Suprapubic skin (tissue), 4 donors: ENCODE results near the gene MTAP. TPM values are rescaled to one million over a fixed set of nuclear protein-coding genes. Genes with fewer than 3 reads are reported as not detected.

Experiments
- DNase-seq, 2 donors: peaks; one replicate each; pipeline ENCODE4 v3.0.0-alpha.2; 2019; ENCODE audit warnings: low spot score in 2 of 2
- H3K27ac ChIP-seq: fragments of 200-600 bp; sonication (generic); one replicate; pipeline ENCODE4 v1.5.1; 2019
- H3K27me3 ChIP-seq: fragments of 200-600 bp; sonication (generic); one replicate; pipeline ENCODE4 v1.5.1; 2019
- H3K36me3 ChIP-seq: fragments of 200-600 bp; sonication (generic); one replicate; pipeline ENCODE4 v1.5.1; 2019
- H3K4me1 ChIP-seq: fragments of 200-600 bp; sonication (generic); one replicate; pipeline ENCODE4 v1.5.1; 2019
- H3K4me3 ChIP-seq: fragments of 200-600 bp; sonication (generic); one replicate; pipeline ENCODE4 v1.5.1; 2019; ENCODE audit warnings: mild to moderate bottlenecking
- H3K9me3 ChIP-seq: fragments of 200-600 bp; sonication (generic); one replicate; pipeline ENCODE4 v1.5.1; 2019
- CTCF ChIP-seq, 2 donors: fragments of 200-600 bp in 1 of 2; fragments of 450-650 bp in 1 of 2; sonication (generic) in 1 of 2; IDR thresholded peaks; one replicate each; pipeline ENCODE4 v1.5.1; 2016 to 2019; ENCODE audit warnings: antibody characterized with exemption in 2 of 2, mild to moderate bottlenecking in 1 of 2, moderate library complexity in 1 of 2
- EP300 ChIP-seq: sonication (generic); formaldehyde crosslinking; IDR thresholded peaks from one replicate; pipeline ENCODE4 v1.6.1; 2017; ENCODE audit warnings: antibody characterized with exemption
- POLR2A ChIP-seq, 2 donors: fragments of 450-650 bp; IDR thresholded peaks; one replicate each; pipeline ENCODE4 v1.6.1; 2017; ENCODE audit warnings: antibody characterized with exemption in 2 of 2, mild to moderate bottlenecking in 2 of 2, moderate library complexity in 2 of 2
- POLR2AphosphoS5 ChIP-seq, 3 donors: sonication (generic); formaldehyde crosslinking; IDR thresholded peaks; one replicate each; pipeline ENCODE4 v1.6.1; 2017; ENCODE audit warnings: antibody characterized with exemption in 3 of 3
- WGBS: methylation state at CpG from one replicate; pipeline ENCODE4 v1.1.5; 2018; 5-methylcytosine and 5-hydroxymethylcytosine counted together
- total RNA-seq, 4 donors: library from RNA; depleted of rRNA; stranded (reverse); fragments of >200 nt; gene quantifications; one replicate each; pipeline ENCODE4 v1.1.0, GENCODE V29; 2016

MTAP gene
- total RNA-seq, 4 donors from 2014 or later: 15.2 to 24.9 (median 22.1) TPM

GRCh38 chr9:21974343-21974721 lies 171.9 kb downstream of the MTAP start:
- Histone ChIP-seq H3K9me3 (no peaks in the 10 kb centered on the region), H3K27ac (no peak overlapping the region), H3K36me3 (no peaks in the 10 kb centered on the region), H3K4me1 (peaks cover 33% of the 10 kb centered on the region), H3K27me3 (peaks cover 100% of the 10 kb centered on the region), H3K4me3 (peak overlapping the region; percentile 54)
- WGBS: 6% methylated on average over 12 of the region's 21 CpGs
- TF ChIP-seq POLR2A (IDR thresholded peaks at IDR 0.05) (no peak), EP300 (no peak), POLR2AphosphoS5 (IDR thresholded peaks at IDR 0.05) (no peak), CTCF (IDR thresholded peaks at IDR 0.05) (no peak)
- no peak for DNase-seq

GRCh38 chr9:21974722-21975409 lies 172.4 kb downstream of the MTAP start:
- peak overlapping the region; percentile 54 for H3K4me3 ChIP-seq
- WGBS: under 1% methylated on average over 40 of the region's 51 CpGs
- TF ChIP-seq POLR2AphosphoS5 (IDR thresholded peaks at IDR 0.05) (no peak), EP300 (no peak), CTCF (IDR thresholded peaks at IDR 0.05) (no peak), POLR2A (IDR thresholded peaks at IDR 0.05) (no peak)
- H3K4me1 ChIP-seq: peaks cover 29% of the 10 kb centered on the region
- DNase-seq: no peak
- H3K9me3 ChIP-seq: no peaks in the 10 kb centered on the region
- H3K27me3 ChIP-seq: peaks cover 100% of the 10 kb centered on the region
- H3K27ac ChIP-seq: no peak overlapping the region
- no peaks in the 10 kb centered on the region for H3K36me3 ChIP-seq

- 24% methylated on average over 19 of the region's 19 CpGs for WGBS
- no peaks in the 10 kb centered on the region for H3K9me3 ChIP-seq
- no peak for DNase-seq
- TF ChIP-seq EP300 (no peak), POLR2AphosphoS5 (IDR thresholded peaks at IDR 0.05) (no peak), POLR2A (IDR thresholded peaks at IDR 0.05) (no peak), CTCF (IDR thresholded peaks at IDR 0.05) (no peak)
- H3K36me3 ChIP-seq: no peaks in the 10 kb centered on the region
- H3K4me1 ChIP-seq: peaks cover 20% of the 10 kb centered on the region
- no peak overlapping the region for H3K4me3 ChIP-seq
- peaks cover 97% of the 10 kb centered on the region for H3K27me3 ChIP-seq
- no peak overlapping the region for H3K27ac ChIP-seq
Measured at GRCh38 chr9:21976334-21976875, 174.0 kb downstream of the MTAP start.

- TF ChIP-seq CTCF (IDR thresholded peaks at IDR 0.05) (no peak), POLR2A (IDR thresholded peaks at IDR 0.05) (no peak), EP300 (no peak), POLR2AphosphoS5 (IDR thresholded peaks at IDR 0.05) (no peak)
- Histone ChIP-seq H3K27ac (no peak overlapping the region), H3K9me3 (no peaks in the 10 kb centered on the region), H3K4me3 (no peak overlapping the region), H3K4me1 (no peaks in the 10 kb centered on the region), H3K36me3 (no peaks in the 10 kb centered on the region), H3K27me3 (peaks cover 95% of the 10 kb centered on the region)
- DNase-seq: no peak
- 62% methylated on average over 1 of the region's 1 CpG for WGBS
Measured at GRCh38 chr9:21982391-21982790, 180.0 kb downstream of the MTAP start.

GRCh38 chr9:21982861-21983560 lies 180.6 kb downstream of the MTAP start:
- no peaks in the 10 kb centered on the region for H3K36me3 ChIP-seq
- no peaks in the 10 kb centered on the region for H3K9me3 ChIP-seq
- H3K27me3 ChIP-seq: peaks cover 95% of the 10 kb centered on the region
- no peak for TF ChIP-seq POLR2AphosphoS5 (IDR thresholded peaks at IDR 0.05)
- TF ChIP-seq POLR2A (IDR thresholded peaks at IDR 0.05): no peak
- TF ChIP-seq CTCF (IDR thresholded peaks at IDR 0.05): no peak
- TF ChIP-seq EP300: no peak
- DNase-seq: no peak
- 68% methylated on average over 1 of the region's 1 CpG for WGBS
- H3K4me1 ChIP-seq: no peaks in the 10 kb centered on the region
- H3K27ac ChIP-seq: no peak overlapping the region
- H3K4me3 ChIP-seq: no peak overlapping the region
